Transverse colon (tissue), 3 donors: Measurements from ENCODE around the gene MTO1.

Source experiments
- CTCF ChIP-seq, 5 experiments: fragments of 200-600 bp in 3 of 5; fragments of 450-650 bp in 2 of 5; sonication (generic) in 3 of 5; IDR thresholded peaks; 1 replicate in 2 of 5; 2 replicates in 3 of 5; pipeline ENCODE4 v1.5.1; 2016 to 2017; ENCODE audit warnings: antibody characterized with exemption in 5 of 5, inconsistent platforms in 3 of 5, mild to moderate bottlenecking in 2 of 5, moderate library complexity in 1 of 5
- POLR2A ChIP-seq: fragments of 450-650 bp; IDR thresholded peaks from one replicate; pipeline ENCODE4 v1.6.1; 2016; ENCODE audit warnings: antibody characterized with exemption, mild to moderate bottlenecking, moderate library complexity

GRCh38 chr6:73418081-73418741, 43.3 kb upstream of the MTO1 start:
- TF ChIP-seq CTCF (IDR thresholded peaks at IDR 0.05): no peak
- no peak for TF ChIP-seq POLR2A
